NCI-H1105 treated with DMSO at 0.1 percent for 48 hours (cell line): ENCODE data around the gene NUMB.

Source experiments
- DNase-seq: peaks from one replicate; lab custom pipeline; 2025; lab: John Stamatoyannopoulos, UW

Gene NUMB

GRCh38 chr14:73458183-73458976 is at the start of gene NUMB:
NUMB (minus strand) TSS chr14:73458546; CDS start chr14:73355751, 102,795 bp downstream.
- peak; percentile 100 for DNase-seq

GRCh38 chr14:73503648-73504047 is 45.3 kb upstream of the NUMB start:
- DNase-seq = no peak

GRCh38 chr14:73502017-73502619 is 43.8 kb upstream of the NUMB start:
- DNase-seq = no peak

- no peak for DNase-seq
Measured at GRCh38 chr14:73500360-73500759, 42.0 kb upstream of the NUMB start.

GRCh38 chr14:73494593-73494992 is 36.2 kb upstream of the NUMB start:
- no peak for DNase-seq

- DNase-seq = no peak
Measured at GRCh38 chr14:73492670-73493069, 34.3 kb upstream of the NUMB start.

GRCh38 chr14:73492043-73492552 is 33.8 kb upstream of the NUMB start:
- DNase-seq = no peak

GRCh38 chr14:73491256-73492042 is 33.1 kb upstream of the NUMB start:
- peak; percentile 65 for DNase-seq

GRCh38 chr14:73489481-73490175 is 31.3 kb upstream of the NUMB start:
- DNase-seq = no peak

GRCh38 chr14:73478684-73479083 is 20.3 kb upstream of the NUMB start:
- no peak for DNase-seq

- DNase-seq = no peak
Measured at GRCh38 chr14:73477618-73478266, 19.4 kb upstream of the NUMB start.

GRCh38 chr14:73476451-73476931 is 18.1 kb upstream of the NUMB start:
- DNase-seq = no peak

GRCh38 chr14:73474952-73475351 is 16.6 kb upstream of the NUMB start:
- DNase-seq = no peak

- DNase-seq = peak; percentile 84
Measured at GRCh38 chr14:73472185-73473114, 14.1 kb upstream of the NUMB start.

- no peak for DNase-seq
Measured at GRCh38 chr14:73471582-73472184, 13.3 kb upstream of the NUMB start.

- no peak for DNase-seq
Measured at GRCh38 chr14:73468828-73469375, 10.6 kb upstream of the NUMB start.

- no peak for DNase-seq
Measured at GRCh38 chr14:73467800-73468199, 9.5 kb upstream of the NUMB start.

- DNase-seq = no peak
Measured at GRCh38 chr14:73467377-73467776, 9.0 kb upstream of the NUMB start.

- no peak for DNase-seq
Measured at GRCh38 chr14:73466861-73467260, 8.5 kb upstream of the NUMB start.
